Measurements from ENCODE around the gene MERTK. TPM values are rescaled to one million over a fixed set of nuclear protein-coding genes. Genes with fewer than 3 reads are reported as not detected.

Gene MERTK
- total and polyA plus RNA-seq, 2 of the 13 experiments (the other 11 are each of a cell fraction or from before 2014, with no cell fraction given): 37.3 to 44.7 TPM

GRCh38 chr2:112048887-112049286 lies 150.5 kb downstream of the MERTK start (continued):
- TF ChIP-seq ZNF569 (CRISPR knock-in tag; IDR thresholded peaks at IDR 0.05; ENCODE audit: borderline replicate concordance) (0 out of 2 replicates have a peak, but pooled peaks have one; percentile 51), MIXL1 (CRISPR knock-in tag; IDR thresholded peaks at IDR 0.05) (peak; percentile 43; the same call in 1 of the 2 replicates), ZNF766 (CRISPR knock-in tag; IDR thresholded peaks at IDR 0.05; ENCODE audit: borderline replicate concordance) (no peak), HOXA3 (CRISPR knock-in tag; IDR thresholded peaks at IDR 0.05) (no peak), SMC3 (IDR thresholded peaks at IDR 0.05; ENCODE audit: low read length) (peak; percentile 76), ZBTB40 (IDR thresholded peaks at IDR 0.05) (no peak), ZBTB40 (CRISPR knock-in tag; IDR thresholded peaks at IDR 0.05) (no peak), ZNF841 (CRISPR knock-in tag; IDR thresholded peaks at IDR 0.05; ENCODE audit: borderline replicate concordance) (no peak), AFF4 (CRISPR knock-in tag; IDR thresholded peaks at IDR 0.05) (no peak), TEF (CRISPR knock-in tag; IDR thresholded peaks at IDR 0.05) (peak; percentile 45; the same call in 1 of the 2 replicates), ATM (IDR thresholded peaks at IDR 0.05; ENCODE audit: borderline replicate concordance) (peak; percentile 12; the same call in 1 of the 2 replicates), ZFX (CRISPR knock-in tag; IDR thresholded peaks at IDR 0.05; ENCODE audit: low read depth) (no peak)
- TF ChIP-seq, protein P1, sequence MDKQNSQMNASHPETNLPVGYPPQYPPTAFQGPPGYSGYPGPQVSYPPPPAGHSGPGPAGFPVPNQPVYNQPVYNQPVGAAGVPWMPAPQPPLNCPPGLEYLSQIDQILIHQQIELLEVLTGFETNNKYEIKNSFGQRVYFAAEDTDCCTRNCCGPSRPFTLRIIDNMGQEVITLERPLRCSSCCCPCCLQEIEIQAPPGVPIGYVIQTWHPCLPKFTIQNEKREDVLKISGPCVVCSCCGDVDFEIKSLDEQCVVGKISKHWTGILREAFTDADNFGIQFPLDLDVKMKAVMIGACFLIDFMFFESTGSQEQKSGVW (CRISPR knock-in tag; IDR thresholded peaks at IDR 0.05; ENCODE audit: borderline replicate concordance): no peak
